Parathyroid adenoma (tissue), 2 donors: Measurements from ENCODE around the gene CHST9.

ENCODE experiments used
- H2AFZ ChIP-seq: fragments of 300-600 bp; sonication (generic); one replicate; pipeline ENCODE4 v1.7.0; 2017; ENCODE audit warnings: antibody characterized with exemption, mild to moderate bottlenecking
- H3K27ac ChIP-seq: fragments of 300-600 bp; sonication (generic); one replicate; pipeline ENCODE4 v1.7.0; 2017
- H3K27me3 ChIP-seq: fragments of 300-600 bp; sonication (generic); one replicate; pipeline ENCODE4 v1.7.0; 2017; ENCODE audit warnings: low read length; ENCODE audit not compliant: control insufficient read depth, insufficient read depth
- H3K36me3 ChIP-seq: fragments of 300-600 bp; sonication (generic); one replicate; pipeline ENCODE4 v1.7.0; 2017; ENCODE audit warnings: low read length; ENCODE audit not compliant: control insufficient read depth, insufficient read depth
- H3K4me1 ChIP-seq: fragments of 300-600 bp; sonication (generic); one replicate; pipeline ENCODE4 v1.7.0; 2017; ENCODE audit warnings: control low read depth
- H3K4me2 ChIP-seq: fragments of 300-600 bp; sonication (generic); one replicate; pipeline ENCODE4 v1.7.0; 2017; ENCODE audit warnings: low read length
- H3K4me3 ChIP-seq: fragments of 300-600 bp; sonication (generic); one replicate; pipeline ENCODE4 v1.7.0; 2017; ENCODE audit warnings: low read depth, low read length
- H3K79me2 ChIP-seq: fragments of 300-600 bp; sonication (generic); one replicate; pipeline ENCODE4 v1.7.0; 2017; ENCODE audit warnings: control low read depth
- H3K9ac ChIP-seq: fragments of 300-600 bp; sonication (generic); one replicate; pipeline ENCODE4 v1.7.0; 2017; ENCODE audit warnings: mild to moderate bottlenecking
- H3K9me3 ChIP-seq: fragments of 300-600 bp; sonication (generic); one replicate; pipeline ENCODE4 v1.7.0; 2017; ENCODE audit warnings: low read length; ENCODE audit not compliant: control insufficient read depth
- CTCF ChIP-seq: fragments of 300-600 bp; sonication (generic); IDR thresholded peaks from one replicate; pipeline ENCODE4 v1.7.0; 2017; ENCODE audit warnings: antibody characterized with exemption, mild to moderate bottlenecking
- donor health status: primary hyperparathyroidism.

CHST9 gene

DNA sequence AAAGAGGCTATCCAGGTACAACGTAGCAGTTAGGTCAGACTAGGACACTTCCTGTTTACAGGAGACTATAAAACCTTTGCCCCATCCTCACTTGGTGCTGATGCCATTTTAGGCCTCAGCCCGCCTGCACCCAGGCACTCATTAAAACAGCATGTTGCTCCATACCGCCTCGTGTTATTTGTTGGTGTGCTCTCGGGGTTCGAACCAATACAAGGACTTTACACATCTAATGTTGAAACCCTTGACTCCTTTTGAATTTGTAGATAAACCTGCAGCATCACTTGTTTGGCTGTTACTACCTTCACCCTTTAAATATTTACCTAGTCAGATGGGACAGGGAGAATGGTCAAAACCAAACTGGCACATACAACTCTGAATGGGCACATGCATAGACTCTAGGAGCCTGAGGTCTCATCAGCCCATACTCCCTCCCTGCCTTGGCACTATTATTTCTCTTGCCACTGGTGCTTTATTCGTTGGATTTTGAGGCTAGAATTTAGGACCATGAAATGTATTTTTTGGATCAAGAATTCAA is 40.9 kb upstream of the CHST9 start:
- H3K4me1 ChIP-seq, result no peaks in the 10 kb centered on the region
- no peak overlapping the region for H2AFZ ChIP-seq
- no peaks in the 10 kb centered on the region for H3K79me2 ChIP-seq
- TF ChIP-seq CTCF, result no peak
- H3K36me3 ChIP-seq, result no peaks in the 10 kb centered on the region
- no peaks in the 10 kb centered on the region for H3K27me3 ChIP-seq
- H3K27ac ChIP-seq, result no peak overlapping the region
- H3K9ac ChIP-seq, result no peak overlapping the region
- no peak overlapping the region for H3K4me2 ChIP-seq
- no peak overlapping the region for H3K4me3 ChIP-seq
- no peaks in the 10 kb centered on the region for H3K9me3 ChIP-seq

DNA sequence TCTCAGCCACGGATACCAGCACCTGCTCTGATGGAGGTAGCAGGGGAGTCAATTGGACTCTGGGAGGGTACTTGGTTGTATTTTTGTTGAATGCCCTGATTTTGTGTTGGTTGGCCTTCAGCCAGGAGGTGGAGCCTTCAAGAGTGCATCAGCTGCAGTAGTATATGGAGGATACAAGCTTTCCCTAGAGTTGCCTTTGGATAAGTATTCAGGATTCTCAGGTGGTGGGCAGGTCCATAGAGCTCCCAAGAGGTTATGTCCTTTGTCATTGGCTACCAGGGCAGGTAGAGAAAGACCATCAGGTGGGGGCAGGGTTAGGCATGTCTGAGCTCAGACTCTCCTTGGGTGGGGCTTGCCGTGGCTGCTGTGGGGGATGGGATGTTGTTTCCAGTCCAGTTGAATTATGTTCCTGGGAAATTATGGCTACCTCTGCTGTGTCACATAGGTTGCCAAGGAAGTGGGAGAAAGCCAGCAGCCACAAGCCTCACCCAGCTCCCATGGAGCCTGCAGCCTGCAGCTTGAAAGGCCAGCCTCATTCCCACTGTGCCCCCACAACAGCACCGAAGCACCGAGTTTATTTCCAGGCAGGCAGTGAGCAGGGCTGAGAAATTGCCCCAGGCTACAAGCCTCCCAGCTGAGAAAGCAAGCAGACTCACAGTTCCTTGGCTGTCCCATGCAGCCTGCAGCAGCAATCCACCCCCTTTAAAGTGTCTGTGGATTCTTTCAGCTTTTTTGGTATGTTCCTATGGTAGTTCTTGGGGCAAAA is 38.6 kb upstream of the CHST9 start:
- Histone ChIP-seq H3K79me2 (no peaks in the 10 kb centered on the region), H3K4me1 (no peaks in the 10 kb centered on the region), H3K36me3 (no peaks in the 10 kb centered on the region), H2AFZ (no peak overlapping the region), H3K27ac (no peak overlapping the region), H3K9me3 (no peaks in the 10 kb centered on the region), H3K9ac (no peak overlapping the region), H3K27me3 (no peaks in the 10 kb centered on the region), H3K4me3 (no peak overlapping the region), H3K4me2 (no peak overlapping the region)
- no peak for TF ChIP-seq CTCF

GRCh38 chr18:27214831-27215230 is 29.7 kb upstream of the CHST9 start:
- no peak for TF ChIP-seq CTCF
- Histone ChIP-seq H3K9ac (no peak overlapping the region), H3K27me3 (no peaks in the 10 kb centered on the region), H3K4me3 (no peak overlapping the region), H3K79me2 (no peaks in the 10 kb centered on the region), H2AFZ (no peak overlapping the region), H3K9me3 (no peaks in the 10 kb centered on the region), H3K4me2 (no peak overlapping the region), H3K27ac (no peak overlapping the region), H3K4me1 (no peaks in the 10 kb centered on the region), H3K36me3 (no peaks in the 10 kb centered on the region)

DNA sequence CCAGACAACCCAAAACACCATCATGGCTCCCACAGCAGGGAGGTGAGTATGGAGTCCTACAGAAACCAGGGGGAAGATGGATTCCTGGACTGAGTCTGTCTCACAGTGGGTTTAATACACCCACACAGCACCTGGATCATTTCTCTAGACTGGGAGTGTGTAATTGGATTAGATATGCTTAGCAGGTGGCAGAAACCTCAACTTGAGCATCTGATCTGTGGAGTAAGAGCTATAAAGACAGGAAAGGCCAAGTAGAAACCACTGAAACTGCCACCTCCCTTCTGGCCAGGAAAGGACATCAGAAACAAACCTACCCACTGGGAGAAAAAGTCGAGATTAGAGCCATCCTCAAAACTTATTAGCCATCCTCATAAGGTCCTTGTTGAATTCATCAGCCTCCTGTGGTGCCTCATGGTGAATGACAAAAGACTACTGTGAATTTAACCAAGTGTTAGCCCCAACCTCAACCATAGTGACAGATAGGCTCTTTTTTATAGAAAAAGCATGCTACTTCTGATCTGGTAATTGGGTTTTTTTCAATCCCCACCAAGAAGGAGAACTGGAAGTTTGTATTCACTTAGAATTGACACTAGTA is 28.1 kb upstream of the CHST9 start:
- Histone ChIP-seq H2AFZ (no peak overlapping the region), H3K27ac (no peak overlapping the region), H3K36me3 (no peaks in the 10 kb centered on the region), H3K9me3 (no peaks in the 10 kb centered on the region), H3K27me3 (no peaks in the 10 kb centered on the region), H3K4me2 (no peak overlapping the region), H3K4me3 (no peak overlapping the region), H3K9ac (no peak overlapping the region), H3K79me2 (no peaks in the 10 kb centered on the region), H3K4me1 (no peaks in the 10 kb centered on the region)
- no peak for TF ChIP-seq CTCF
